Gastroesophageal sphincter (tissue), 4 donors: ENCODE data around the gene CDK17. TPM values are rescaled to one million over a fixed set of nuclear protein-coding genes. Genes with fewer than 3 reads are reported as not detected.

Experiments used
- ATAC-seq: fragments of 150-250 bp; one replicate; pipeline ENCODE4 v1.9.1; 2016; ENCODE audit warnings: mild to moderate bottlenecking, moderate library complexity
- H3K27ac ChIP-seq, 4 donors: fragments of 200-600 bp; sonication (generic) in 3 of 4; 1 replicate in 3 of 4; 2 replicates in 1 of 4; pipeline ENCODE4 v1.5.1; 2016 to 2019
- H3K27me3 ChIP-seq: fragments of 200-600 bp; sonication (generic); one replicate; pipeline ENCODE4 v1.5.1; 2019
- H3K36me3 ChIP-seq, 2 donors: fragments of 200-600 bp; sonication (generic); one replicate each; pipeline ENCODE4 v1.5.1; 2019; ENCODE audit warnings: control low read depth in 1 of 2
- H3K4me1 ChIP-seq, 3 donors: fragments of 200-600 bp; sonication (generic); 1 replicate in 2 of 3; 2 replicates in 1 of 3; pipeline ENCODE4 v1.5.1; 2016 to 2019; ENCODE audit warnings: control low read depth in 2 of 3
- H3K4me3 ChIP-seq, 2 donors: fragments of 200-600 bp; sonication (generic); one replicate each; pipeline ENCODE4 v1.5.1; 2019; ENCODE audit warnings: mild to moderate bottlenecking in 1 of 2, moderate library complexity in 1 of 2
- H3K9me3 ChIP-seq, 3 donors: fragments of 200-600 bp; sonication (generic); one replicate each; pipeline ENCODE4 v1.5.1; 2017 to 2019; ENCODE audit warnings: control low read depth in 2 of 3
- EP300 ChIP-seq: sonication (generic); formaldehyde crosslinking; IDR thresholded peaks from one replicate; pipeline ENCODE4 v1.6.1; 2017; ENCODE audit warnings: antibody characterized with exemption, mild to moderate bottlenecking
- POLR2A ChIP-seq, 2 donors: fragments of 450-650 bp; IDR thresholded peaks; one replicate each; pipeline ENCODE4 v1.6.1; 2017; ENCODE audit warnings: antibody characterized with exemption in 2 of 2, mild to moderate bottlenecking in 2 of 2, moderate library complexity in 1 of 2
- POLR2AphosphoS5 ChIP-seq: sonication (generic); formaldehyde crosslinking; IDR thresholded peaks from one replicate; pipeline ENCODE4 v1.6.1; 2017; ENCODE audit warnings: antibody characterized with exemption
- WGBS, 2 donors: methylation state at CpG; one replicate each; pipeline ENCODE4 v1.1.5; 2018; ENCODE audit warnings: low coverage in 1 of 2; 5-methylcytosine and 5-hydroxymethylcytosine counted together
- total RNA-seq, 4 donors: library from RNA; depleted of rRNA; stranded (reverse); fragments of >200 nt; gene quantifications; one replicate each; pipeline ENCODE4 v1.1.0, GENCODE V29; 2016
- TF ChIP-seq, protein P1 (sequence below), 4 experiments: fragments of 200-600 bp in 2 of 4; fragments of 450-650 bp in 2 of 4; sonication (generic) in 1 of 4; IDR thresholded peaks; one replicate each; pipeline ENCODE4 v1.5.1; 2017 to 2019; ENCODE audit warnings: antibody characterized with exemption in 4 of 4, mild to moderate bottlenecking in 2 of 4, moderate library complexity in 2 of 4

CDK17 gene
- total RNA-seq, 4 donors from 2014 or later, result 54.4 to 77.9 (median 62.9) TPM

DNA sequence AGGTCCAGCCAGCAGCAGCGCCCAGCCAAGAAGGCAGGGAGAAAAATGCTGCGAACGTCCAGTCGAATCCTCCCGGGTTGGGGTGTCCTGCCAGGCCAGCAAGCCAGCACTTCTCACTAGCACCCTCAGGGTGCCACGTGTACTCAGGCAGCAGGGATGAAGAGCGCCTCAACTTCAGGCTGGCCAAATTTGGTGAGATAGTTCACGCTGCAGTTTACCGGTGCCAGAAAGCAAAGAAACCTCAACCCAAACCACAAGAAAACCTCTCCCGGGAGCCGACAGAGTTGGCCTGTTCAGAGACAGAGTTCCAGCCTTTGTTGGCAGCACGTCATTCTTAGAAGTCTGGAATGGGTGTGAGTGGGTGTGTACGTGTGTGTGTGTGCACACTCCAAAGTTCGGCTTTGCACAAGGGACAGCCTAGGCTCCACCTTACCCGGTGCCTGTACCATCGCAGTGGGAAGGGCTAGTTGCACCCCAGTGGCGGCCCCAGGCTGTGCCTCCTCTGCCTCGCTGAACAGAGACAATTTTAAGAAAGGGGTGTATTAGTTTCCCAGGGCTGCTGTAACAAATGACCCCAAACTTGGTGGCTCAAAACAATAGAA, 163.9 kb downstream of the CDK17 start:
- WGBS, 2 donors, result 14% methylated on average over 6 of the region's 18 CpGs; no CpG with 5 or more reads in 1 of the 2 donors
- Histone ChIP-seq H3K27me3 (no peaks in the 10 kb centered on the region), H3K4me1 (peaks cover 49 to 99% (median 75%) of the 10 kb centered on the region in 3 donors), H3K27ac (peak overlapping the region; percentile 81 to 95 (median 94)), H3K4me3 (no peak overlapping the region), H3K36me3 (no peaks in the 10 kb centered on the region), H3K9me3 (no peaks in the 10 kb centered on the region)
- ATAC-seq, result peak; percentile 16
- no peak for TF ChIP-seq EP300
- peak; percentile 38 for TF ChIP-seq POLR2AphosphoS5
- TF ChIP-seq, protein P1, sequence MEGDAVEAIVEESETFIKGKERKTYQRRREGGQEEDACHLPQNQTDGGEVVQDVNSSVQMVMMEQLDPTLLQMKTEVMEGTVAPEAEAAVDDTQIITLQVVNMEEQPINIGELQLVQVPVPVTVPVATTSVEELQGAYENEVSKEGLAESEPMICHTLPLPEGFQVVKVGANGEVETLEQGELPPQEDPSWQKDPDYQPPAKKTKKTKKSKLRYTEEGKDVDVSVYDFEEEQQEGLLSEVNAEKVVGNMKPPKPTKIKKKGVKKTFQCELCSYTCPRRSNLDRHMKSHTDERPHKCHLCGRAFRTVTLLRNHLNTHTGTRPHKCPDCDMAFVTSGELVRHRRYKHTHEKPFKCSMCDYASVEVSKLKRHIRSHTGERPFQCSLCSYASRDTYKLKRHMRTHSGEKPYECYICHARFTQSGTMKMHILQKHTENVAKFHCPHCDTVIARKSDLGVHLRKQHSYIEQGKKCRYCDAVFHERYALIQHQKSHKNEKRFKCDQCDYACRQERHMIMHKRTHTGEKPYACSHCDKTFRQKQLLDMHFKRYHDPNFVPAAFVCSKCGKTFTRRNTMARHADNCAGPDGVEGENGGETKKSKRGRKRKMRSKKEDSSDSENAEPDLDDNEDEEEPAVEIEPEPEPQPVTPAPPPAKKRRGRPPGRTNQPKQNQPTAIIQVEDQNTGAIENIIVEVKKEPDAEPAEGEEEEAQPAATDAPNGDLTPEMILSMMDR (IDR thresholded peaks at IDR 0.05), result peak in 1 of 4 experiments; percentile 4

DNA sequence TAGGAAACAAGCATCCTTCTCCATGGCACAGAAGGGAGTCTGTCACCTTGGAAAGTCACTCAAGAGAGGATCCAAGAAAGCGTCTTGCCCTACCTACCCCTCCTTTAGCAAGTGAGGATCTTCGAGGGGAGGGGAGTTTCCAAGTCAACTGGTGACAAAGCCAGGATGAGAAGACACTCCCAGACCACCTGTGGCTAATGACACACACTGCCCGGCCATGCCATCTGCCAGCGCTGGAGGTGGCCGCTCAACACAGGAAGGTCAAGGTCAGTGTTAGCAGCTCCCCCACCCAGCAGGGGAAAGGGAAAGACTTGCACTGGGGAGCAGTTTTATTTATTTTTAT, 164.8 kb downstream of the CDK17 start:
- WGBS, 2 donors, result 33 to 73% methylated on average over 1 to 3 of the region's 5 CpGs
- peaks cover 43 to 99% (median 68%) of the 10 kb centered on the region in 3 donors for H3K4me1 ChIP-seq
- H3K36me3 ChIP-seq, result no peaks in the 10 kb centered on the region
- no peaks in the 10 kb centered on the region for H3K9me3 ChIP-seq
- no peaks in the 10 kb centered on the region for H3K27me3 ChIP-seq
- TF ChIP-seq, protein P1 (IDR thresholded peaks at IDR 0.05), result no peak
- TF ChIP-seq POLR2AphosphoS5, result peak; percentile 8
- H3K27ac ChIP-seq, result peak overlapping the region; percentile 81 to 95 (median 94)
- no peak overlapping the region for H3K4me3 ChIP-seq
- no peak for ATAC-seq

DNA sequence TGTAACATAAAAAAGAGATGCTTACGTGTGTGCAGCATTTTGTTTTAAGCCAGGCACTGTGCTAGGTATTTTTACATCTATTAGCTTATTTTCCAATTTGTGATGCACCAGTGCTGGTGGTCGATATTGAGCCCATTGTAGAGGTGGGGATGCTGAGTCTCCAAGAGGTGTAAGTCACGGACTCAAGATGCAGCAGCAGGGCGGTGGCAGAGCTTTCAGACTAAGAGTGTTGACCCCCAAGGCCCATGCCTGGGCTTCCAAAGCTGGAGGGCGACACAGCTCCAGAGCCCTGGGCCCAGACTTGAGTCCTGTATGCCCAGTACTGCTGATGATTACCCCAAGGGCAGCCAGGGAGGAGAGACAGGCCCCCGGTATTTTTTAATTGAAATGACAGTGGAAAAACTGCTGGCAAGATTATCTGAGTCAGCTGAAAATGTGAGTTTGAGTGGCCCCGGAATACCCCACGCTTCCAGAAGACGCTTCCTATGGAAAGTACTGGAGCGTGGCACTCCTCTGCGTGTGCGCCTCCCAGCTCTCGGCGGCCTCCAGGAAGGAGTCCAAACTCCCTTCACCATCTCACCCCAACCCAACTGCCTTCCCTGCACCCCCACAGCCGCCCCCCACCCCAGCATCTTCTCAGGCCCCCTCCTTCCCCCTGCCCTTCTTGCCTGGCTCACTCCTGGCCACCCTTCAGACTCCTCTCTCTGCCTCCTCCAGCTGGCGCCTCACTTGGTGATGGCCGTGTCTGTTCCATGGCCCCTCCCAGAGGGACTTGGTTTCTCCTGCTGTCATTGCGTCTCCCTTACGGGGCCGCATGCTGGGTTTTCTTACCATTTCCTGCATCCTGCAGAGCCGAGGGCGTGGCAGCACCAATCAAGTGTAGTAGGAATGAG, 165.4 kb downstream of the CDK17 start:
- Histone ChIP-seq H3K36me3 (no peaks in the 10 kb centered on the region), H3K27me3 (no peaks in the 10 kb centered on the region), H3K4me1 (peaks cover 38 to 99% (median 62%) of the 10 kb centered on the region in 3 donors), H3K4me3 (no peak overlapping the region), H3K9me3 (no peaks in the 10 kb centered on the region), H3K27ac (peak overlapping the region; percentile 81 to 95 (median 94))
- TF ChIP-seq EP300 (no peak), POLR2A (IDR thresholded peaks at IDR 0.05) (no peak), POLR2AphosphoS5 (no peak)
- TF ChIP-seq, protein P1 (IDR thresholded peaks at IDR 0.05), result no peak
- no peak for ATAC-seq
- 30 to 34% methylated on average over 4 of the region's 22 CpGs for WGBS, 2 donors

DNA sequence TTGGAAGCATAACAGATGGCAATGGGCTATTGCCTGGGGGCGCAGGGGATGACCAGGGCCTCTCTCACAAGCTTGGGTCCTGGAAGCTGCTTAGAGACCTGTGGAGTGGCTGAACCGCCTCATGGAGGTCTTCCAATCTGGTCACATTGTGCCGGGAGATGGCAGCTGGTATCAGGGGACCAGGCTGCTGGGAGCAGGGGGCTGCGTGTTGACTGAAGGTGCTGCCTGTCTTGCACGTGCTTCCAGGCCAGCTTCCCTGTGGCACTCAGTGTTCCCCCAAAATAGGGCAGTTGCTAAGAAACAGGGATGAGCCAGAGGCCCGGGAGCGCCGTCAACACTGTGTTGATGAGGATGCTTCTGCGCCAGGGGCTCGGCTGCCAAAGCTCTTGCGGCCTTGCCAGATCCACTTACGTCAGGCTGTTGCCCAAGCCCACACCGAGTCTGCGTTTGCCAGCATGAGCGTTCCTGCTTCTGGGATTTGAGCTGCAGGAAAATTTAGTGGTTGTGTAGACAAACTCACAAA, 166.2 kb downstream of the CDK17 start:
- Histone ChIP-seq H3K4me1 (peaks cover 38 to 95% (median 54%) of the 10 kb centered on the region in 3 donors), H3K4me3 (no peak overlapping the region), H3K27ac (peak overlapping the region; percentile 94 to 99 (median 94)), H3K9me3 (no peaks in the 10 kb centered on the region), H3K36me3 (no peaks in the 10 kb centered on the region), H3K27me3 (no peaks in the 10 kb centered on the region)
- peak; percentile 88 for ATAC-seq
- TF ChIP-seq EP300 (peak; percentile 86), POLR2A (IDR thresholded peaks at IDR 0.05) (no peak), POLR2AphosphoS5 (peak; percentile 96)
- TF ChIP-seq, protein P1 (IDR thresholded peaks at IDR 0.05), result peak in 1 of 4 experiments; percentile 13
- WGBS, 2 donors, result 0% methylated on average over 3 to 4 of the region's 15 CpGs
